Stimulated activated CD8-positive, alpha-beta memory T cell treated with anti-CD3 and anti-CD28 coated beads, Interleukin-15, amount 100 ng/mL, for 4 hours (primary cell): ENCODE results near the gene IRGC.

Experiments
- DNase-seq, 2 donors: peaks; one replicate each; pipeline ENCODE4 v3.0.0-alpha.2; 2020; ENCODE audit warnings: low read depth in 2 of 2

IRGC gene

DNA sequence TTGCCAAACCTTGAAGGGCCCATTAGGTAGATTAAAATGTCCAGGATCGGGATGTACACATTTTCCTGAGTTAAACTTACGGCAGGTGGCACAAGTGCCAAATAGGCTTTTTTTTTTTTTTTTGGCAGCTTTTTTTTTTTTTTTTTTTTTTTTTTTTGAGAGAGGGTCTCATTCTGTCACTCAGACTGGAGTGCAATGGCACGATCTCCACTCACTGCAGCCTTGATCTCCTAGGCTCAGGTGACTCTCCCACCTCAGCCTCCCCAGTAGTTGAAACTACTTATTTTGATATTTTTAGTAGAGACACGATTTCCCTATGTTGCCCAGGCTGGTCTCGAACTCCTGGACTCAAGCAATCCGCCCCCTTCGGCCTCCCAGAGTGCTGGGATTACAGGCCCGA, 9.0 kb downstream of the IRGC start:
- DNase-seq = no peak

- DNase-seq = no peak
Observed at GRCh38 chr19:43725468-43725867, 9.6 kb downstream of the IRGC start.

GRCh38 chr19:43726736-43727592, 11.1 kb downstream of the IRGC start:
- no peak for DNase-seq

- DNase-seq = no peak
Observed at GRCh38 chr19:43727593-43727853, 11.6 kb downstream of the IRGC start.

DNA sequence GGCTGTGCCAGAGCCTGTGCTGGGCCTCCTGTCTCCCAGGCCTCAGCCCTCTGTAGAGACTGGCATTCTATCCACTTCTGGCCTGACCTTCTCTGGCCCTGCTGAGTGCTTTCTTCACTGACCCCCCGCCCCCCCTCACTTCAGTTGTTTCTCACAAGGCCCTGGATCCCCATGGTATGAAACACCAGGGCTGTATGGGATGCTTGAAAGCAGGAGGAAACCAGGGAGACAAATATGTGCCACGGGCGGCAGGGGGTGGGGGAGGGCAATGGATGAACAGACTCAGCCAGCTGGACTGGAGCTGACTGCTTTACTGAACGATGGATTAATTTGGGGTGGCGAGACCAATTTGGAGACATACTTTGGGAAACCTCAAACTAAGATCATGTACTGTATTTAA, 14.0 kb downstream of the IRGC start:
- no peak for DNase-seq

DNA sequence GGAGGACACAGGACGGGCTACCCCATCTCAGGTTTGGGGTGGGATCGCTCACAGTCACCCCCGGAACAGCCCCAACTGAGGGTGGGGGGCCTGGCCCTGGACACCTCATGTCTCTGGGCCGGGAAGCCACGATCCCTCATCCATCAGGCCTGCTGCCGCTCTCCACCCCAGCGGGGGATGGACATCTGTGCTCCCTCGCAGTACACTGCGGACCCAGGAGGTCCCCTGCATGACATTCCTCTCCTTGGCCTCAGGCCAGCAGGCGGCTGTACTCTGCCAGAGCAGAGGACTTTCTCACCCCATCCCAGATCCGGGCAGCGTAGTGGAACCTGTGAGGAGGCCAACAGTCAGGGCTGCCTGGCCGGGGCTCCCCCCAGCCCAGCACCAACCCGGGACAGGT, 15.5 kb downstream of the IRGC start:
- no peak for DNase-seq

- DNase-seq = no peak
Observed at GRCh38 chr19:43731846-43732245, 16.0 kb downstream of the IRGC start.

DNA sequence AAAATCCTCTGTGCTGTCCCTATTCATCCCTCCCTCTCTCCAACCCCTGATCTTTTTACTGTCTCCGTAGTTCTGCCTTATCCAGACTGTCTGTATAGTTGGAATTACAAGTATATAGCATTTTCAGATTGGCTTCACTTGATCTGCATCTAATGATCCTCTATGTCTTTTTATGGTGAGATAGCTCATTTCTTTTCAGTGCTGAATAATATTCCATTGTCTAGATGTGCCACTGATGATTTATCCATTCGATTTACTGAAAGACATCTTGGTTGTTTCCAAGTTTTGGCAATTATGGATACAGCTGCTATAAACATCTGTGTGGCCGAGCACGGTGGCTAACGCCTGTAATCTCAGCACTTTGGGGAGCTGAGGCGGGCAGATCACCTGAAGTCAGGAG, 19.1 kb downstream of the IRGC start:
- DNase-seq = no peak

DNA sequence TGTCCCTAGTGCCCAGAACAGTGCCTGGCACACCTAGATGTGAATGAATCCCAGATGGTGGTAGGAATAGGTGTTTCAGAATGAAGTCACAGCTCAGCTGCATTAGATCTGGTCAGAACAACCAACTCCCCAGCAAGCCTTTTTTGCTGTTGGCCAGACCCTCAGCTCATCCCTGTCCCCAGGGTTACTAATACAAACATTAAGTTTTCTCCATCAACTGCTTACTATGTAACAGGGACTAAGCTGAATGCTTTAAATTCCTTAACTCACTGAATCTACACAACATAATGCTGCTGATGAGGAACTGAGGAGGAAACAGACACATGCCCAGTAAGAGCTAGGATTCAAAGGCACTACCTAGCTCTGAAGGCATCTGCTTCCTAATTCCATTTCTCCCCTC, 20.1 kb downstream of the IRGC start:
- no peak for DNase-seq

- DNase-seq = no peak
Observed at GRCh38 chr19:43738780-43739211, 22.9 kb downstream of the IRGC start.

GRCh38 chr19:43739439-43740235, 23.8 kb downstream of the IRGC start:
- no peak for DNase-seq

GRCh38 chr19:43741075-43741825, 25.4 kb downstream of the IRGC start:
- no peak for DNase-seq

DNA sequence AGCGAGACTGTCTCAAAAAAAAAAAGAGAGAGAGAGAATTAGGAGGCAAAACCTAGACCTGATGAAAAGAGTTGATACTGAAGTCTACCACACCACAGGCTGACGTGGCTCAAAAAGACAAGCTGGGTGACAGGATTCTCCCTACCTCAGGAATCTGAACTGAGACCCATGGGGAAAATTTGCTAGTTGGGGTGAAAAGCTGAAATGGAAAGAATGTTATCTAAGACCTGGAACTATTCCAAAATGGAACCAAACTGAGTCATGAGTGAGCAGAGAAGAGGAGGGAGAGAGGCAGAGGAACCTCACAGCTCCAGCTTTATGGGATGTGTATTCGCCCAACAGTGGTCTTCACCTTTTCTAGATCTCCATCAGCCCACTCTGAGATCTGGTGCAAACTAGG, 27.2 kb downstream of the IRGC start:
- no peak for DNase-seq

GRCh38 chr19:43747557-43748204, 31.8 kb downstream of the IRGC start:
- no peak for DNase-seq

GRCh38 chr19:43748205-43748594, 32.3 kb downstream of the IRGC start:
- DNase-seq = no peak

- no peak for DNase-seq
Observed at GRCh38 chr19:43748685-43749084, 32.8 kb downstream of the IRGC start.

- no peak for DNase-seq
Observed at GRCh38 chr19:43749152-43749551, 33.3 kb downstream of the IRGC start.

DNA sequence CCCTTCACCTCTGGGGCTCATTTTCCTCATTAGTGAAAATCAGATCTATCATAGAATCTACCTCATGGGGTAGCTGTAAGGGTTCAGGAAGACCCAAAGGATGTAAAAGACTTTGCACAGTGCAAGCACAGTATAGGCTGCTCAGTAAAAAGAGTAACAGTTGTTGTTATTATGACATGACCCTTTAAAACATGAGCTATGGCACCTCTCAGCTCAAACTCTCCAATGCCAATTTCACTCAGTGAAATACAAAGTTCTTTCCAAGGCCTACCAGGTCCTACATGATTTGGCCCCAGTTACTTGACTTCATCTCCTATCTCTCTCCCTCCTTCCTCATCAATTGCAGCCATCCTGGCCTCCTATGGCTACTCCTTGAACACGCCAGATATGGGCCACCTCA, 34.0 kb downstream of the IRGC start:
- DNase-seq = no peak

DNA sequence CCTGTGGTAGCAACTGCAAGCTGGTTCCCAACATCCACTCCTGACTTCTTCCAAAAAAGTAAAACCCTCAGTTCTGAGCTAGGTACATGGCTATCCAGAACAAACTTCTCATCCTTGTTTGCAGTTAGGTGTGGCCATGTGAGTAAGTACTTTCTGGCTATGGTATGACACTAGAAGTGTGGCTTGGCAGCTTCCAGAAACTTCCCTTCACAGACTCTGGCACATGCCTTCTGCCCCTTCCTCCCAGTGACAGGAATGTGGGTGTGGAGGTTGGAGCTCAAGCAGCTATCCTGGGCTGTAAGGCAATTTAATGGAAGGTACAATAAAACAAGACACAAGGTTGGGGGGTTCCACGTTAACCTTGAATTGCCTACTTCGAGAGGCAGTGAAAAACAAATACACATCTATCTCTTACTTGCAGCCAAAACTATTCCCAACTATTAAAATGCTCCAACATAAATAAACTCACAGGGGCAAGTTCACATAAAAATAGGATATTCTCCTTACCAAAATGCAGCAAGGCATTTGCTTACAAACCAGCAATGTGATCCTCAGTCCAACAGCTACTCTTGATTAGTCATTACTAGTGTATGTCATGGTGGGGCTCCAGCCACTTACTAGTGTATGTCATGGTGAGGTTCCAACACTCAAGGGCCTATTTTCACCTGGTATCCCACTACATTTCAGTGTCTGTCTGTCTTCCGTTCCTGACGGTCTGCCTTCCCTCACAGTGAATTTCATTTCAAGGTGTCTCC, 35.8 kb downstream of the IRGC start:
- DNase-seq = no peak

DNA sequence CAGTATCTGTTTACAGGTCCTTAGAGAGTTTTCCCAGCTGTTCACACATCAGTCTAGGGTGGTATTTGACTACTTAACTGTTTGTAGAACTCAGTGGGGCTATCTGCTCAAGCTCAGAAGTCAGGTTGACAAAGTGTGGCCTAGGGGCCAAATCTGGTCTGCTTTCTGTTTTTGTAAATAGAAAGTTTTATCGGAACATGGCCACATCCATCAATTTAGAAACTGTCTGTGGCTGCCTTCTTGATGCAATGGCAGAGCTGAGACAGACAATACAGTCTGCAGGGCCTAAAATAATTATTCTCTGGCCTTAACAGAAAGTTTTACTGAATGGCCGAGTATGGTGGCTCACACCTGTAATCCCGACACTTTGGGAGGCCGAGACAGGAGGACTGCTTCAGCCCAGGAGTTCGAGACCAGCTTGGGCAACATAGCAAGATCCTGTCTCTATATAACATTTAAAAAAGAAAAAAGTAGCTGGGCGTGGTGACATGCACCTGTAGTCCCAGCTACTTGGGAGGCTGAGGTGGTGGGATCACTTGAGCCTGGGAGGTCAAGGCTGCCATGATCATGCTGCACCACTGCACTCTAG, 36.5 kb downstream of the IRGC start:
- no peak for DNase-seq

DNA sequence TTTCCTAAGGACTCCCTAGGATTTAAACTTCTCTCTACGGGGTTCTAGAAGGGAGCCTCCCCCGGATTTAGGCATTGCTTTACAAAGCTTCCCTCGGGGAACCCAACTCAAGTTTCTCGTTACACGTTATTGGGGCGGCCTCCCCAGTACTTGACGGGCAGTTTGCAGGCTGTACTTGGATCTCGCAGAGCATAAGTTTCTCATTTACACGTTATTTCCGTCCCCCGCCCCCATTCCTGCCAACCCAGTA, 38.3 kb downstream of the IRGC start:
- DNase-seq = no peak
